ENCODE data around the gene CDT1.

GRCh38 chr16:88805887-88806393 lies 2.4 kb downstream of the CDT1 start:
- TF ChIP-seq POLR2A (IDR thresholded peaks at IDR 0.05; ENCODE audit: low read depth, low read length) (no peak), POLR2AphosphoS5 (IDR thresholded peaks at IDR 0.05; ENCODE audit: low read depth, low read length) (no peak)

Data from GM12891 (cell line).